Brain microvascular endothelial cell (primary cell): ENCODE measurements around the gene KPNA4.

Source experiments
- DNase-seq: peaks from one replicate; pipeline ENCODE4 v3.0.0-alpha.2; 2020
- H3K27ac ChIP-seq: fragments of 250-450 bp; sonication (Bioruptor Pico); 2 replicates; pipeline ENCODE4 v1.5.1; 2020; ENCODE audit warnings: mild to moderate bottlenecking, moderate library complexity
- H3K27me3 ChIP-seq: fragments of 250-450 bp; sonication (Bioruptor Pico); replicated peaks from 2 replicates; pipeline ENCODE4 v1.5.1; 2020; ENCODE audit warnings: mild to moderate bottlenecking
- H3K36me3 ChIP-seq: fragments of 250-450 bp; sonication (Bioruptor Pico); replicated peaks from 2 replicates; pipeline ENCODE4 v1.5.1; 2020; ENCODE audit warnings: mild to moderate bottlenecking
- H3K4me3 ChIP-seq: 2 replicates; pipeline ENCODE4 v1.5.1; 2011; ENCODE audit warnings: low read depth, mild to moderate bottlenecking, control low read depth, low read length, moderate library complexity
- in situ Hi-C: cut with HindIII; loops from 2 replicates; pipeline ENCODE4 v1.10.0; 2017; ENCODE audit warnings: low sequenced_read_pairs, low pct_ligation_motif_present
- TF ChIP-seq, protein P1 (sequence below): IDR thresholded peaks from 2 replicates; pipeline ENCODE4 v1.5.1; 2011; ENCODE audit warnings: low read depth, mild to moderate bottlenecking, moderate library complexity, low read length, control low read depth, inconsistent platforms; ENCODE audit errors: missing control alignments

The KPNA4 gene

DNA sequence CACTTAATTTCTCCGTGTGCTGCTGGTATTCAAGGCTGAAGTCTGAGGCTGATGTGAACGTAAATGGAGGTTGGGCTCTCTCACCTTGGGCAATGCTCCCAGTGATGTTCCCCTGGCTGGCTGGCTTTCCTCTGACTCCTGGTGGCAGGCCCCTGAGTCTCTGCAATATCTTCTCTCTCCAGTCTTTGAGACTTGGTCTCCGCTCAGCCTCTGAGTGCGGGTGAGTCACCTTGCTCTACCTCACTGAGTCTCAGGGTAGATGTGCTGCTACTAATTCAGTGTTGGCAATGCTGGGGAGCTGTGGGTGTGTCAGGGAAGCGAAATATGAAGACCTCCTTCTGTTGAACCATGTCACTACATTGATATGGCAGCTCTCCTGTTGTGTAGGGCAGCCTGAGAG is 84.4 kb downstream of the KPNA4 start:
- H3K27ac ChIP-seq, result no peak overlapping the region
- in situ Hi-C loops, result no loop called here
- TF ChIP-seq, protein P1, sequence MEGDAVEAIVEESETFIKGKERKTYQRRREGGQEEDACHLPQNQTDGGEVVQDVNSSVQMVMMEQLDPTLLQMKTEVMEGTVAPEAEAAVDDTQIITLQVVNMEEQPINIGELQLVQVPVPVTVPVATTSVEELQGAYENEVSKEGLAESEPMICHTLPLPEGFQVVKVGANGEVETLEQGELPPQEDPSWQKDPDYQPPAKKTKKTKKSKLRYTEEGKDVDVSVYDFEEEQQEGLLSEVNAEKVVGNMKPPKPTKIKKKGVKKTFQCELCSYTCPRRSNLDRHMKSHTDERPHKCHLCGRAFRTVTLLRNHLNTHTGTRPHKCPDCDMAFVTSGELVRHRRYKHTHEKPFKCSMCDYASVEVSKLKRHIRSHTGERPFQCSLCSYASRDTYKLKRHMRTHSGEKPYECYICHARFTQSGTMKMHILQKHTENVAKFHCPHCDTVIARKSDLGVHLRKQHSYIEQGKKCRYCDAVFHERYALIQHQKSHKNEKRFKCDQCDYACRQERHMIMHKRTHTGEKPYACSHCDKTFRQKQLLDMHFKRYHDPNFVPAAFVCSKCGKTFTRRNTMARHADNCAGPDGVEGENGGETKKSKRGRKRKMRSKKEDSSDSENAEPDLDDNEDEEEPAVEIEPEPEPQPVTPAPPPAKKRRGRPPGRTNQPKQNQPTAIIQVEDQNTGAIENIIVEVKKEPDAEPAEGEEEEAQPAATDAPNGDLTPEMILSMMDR, result no peak
- no peak for DNase-seq
- H3K4me3 ChIP-seq, result no peak overlapping the region
- no peaks in the 10 kb centered on the region for H3K36me3 ChIP-seq
- no peaks in the 10 kb centered on the region for H3K27me3 ChIP-seq

DNA sequence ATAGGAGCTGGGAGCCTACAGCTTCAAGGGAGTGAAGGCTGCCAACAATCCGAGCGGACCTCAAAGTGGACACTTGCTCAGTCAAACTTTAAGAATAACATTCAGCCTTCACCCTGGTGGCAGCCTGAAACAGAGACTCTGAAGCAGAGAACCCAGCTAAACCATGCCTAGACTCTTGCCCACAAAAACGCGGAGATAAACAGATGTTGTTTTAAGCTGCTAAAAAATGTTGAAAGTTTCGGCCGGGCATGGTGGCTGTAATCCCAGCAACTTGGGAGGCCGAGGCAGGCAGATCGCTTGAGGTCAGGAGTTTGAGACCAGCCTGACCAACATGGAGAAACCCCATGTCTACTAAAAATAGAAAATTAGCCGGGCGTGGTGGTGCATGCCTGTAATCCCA is 86.0 kb downstream of the KPNA4 start:
- no peak overlapping the region for H3K27ac ChIP-seq
- no peak overlapping the region for H3K4me3 ChIP-seq
- TF ChIP-seq, protein P1, result no peak
- in situ Hi-C loops, result no loop called here
- no peaks in the 10 kb centered on the region for H3K36me3 ChIP-seq
- H3K27me3 ChIP-seq, result no peaks in the 10 kb centered on the region
- no peak for DNase-seq

DNA sequence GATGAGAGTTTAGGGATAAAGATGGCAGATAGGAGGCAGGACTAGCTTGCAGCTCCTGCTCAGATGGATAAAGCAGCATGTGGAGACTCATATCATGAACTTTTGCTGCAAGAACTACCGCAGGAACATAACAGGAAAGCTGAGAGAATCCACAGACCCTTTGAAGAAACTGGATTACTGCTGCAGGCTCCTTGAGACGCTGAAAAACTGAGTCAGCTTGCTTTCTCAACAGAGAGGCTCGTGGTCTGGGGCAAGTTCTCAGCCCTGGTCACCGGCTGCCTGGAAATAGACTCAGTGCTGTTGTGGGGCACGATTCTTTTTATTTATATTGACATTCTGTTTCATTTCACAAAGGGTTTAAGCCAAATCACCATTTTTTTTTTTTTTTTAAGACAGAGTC is 87.0 kb downstream of the KPNA4 start:
- peak; percentile 74 for DNase-seq
- in situ Hi-C loops, result no loop called here
- no peak overlapping the region for H3K4me3 ChIP-seq
- TF ChIP-seq, protein P1, result peak; percentile 20
- H3K27ac ChIP-seq, result peak overlapping the region; percentile 10
- H3K27me3 ChIP-seq, result no peaks in the 10 kb centered on the region
- no peaks in the 10 kb centered on the region for H3K36me3 ChIP-seq

DNA sequence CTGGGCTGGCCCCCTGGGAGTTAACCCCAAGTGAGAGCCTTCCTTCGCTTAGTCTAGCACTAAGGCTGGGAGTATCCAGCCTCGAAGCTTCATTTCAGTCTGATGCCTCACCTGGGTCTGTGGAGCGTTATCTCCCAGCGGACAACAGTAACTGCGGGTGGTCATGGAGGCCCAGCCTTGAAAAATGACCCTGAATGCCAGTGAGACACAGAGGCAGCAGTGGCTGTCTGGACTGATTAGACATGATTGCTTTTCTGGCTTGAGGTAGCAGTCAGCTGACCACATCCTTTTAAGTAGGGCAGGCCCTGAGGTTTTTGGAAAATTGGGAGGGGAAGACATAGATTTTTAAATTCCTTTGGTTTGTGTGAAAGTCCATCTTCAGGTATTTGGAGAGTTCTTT is 87.6 kb downstream of the KPNA4 start:
- peak overlapping the region; percentile 10 for H3K27ac ChIP-seq
- DNase-seq, result peak; percentile 17

DNA sequence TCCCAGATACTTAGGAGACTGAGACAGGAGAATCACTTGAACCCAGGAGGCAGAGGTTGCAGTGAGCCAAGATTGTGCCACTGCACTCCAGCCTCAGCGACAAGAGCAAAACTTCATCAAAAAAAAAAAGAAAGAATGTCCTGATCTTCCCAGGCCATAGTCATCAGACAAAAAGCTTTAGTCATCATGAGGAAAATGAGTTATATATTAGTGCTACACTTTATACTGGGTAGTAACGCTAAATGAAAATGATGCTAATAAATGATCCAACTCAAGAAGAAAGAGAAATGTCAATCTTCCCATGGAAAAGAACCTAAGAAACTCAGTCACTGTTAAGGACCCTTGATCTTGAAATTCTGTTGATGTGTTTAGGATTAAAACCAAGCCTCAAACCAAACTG is 89.5 kb downstream of the KPNA4 start:
- Histone ChIP-seq H3K36me3 (no peaks in the 10 kb centered on the region), H3K27me3 (no peaks in the 10 kb centered on the region), H3K4me3 (no peak overlapping the region), H3K27ac (no peak overlapping the region)
- DNase-seq, result no peak
- in situ Hi-C loops, result no loop called here
- TF ChIP-seq, protein P1, result no peak

More for the DNA sequence above, 87.6 kb downstream of the KPNA4 start:
- H3K4me3 ChIP-seq, result no peak overlapping the region
- H3K36me3 ChIP-seq, result no peaks in the 10 kb centered on the region
- in situ Hi-C loops, result no loop called here
- TF ChIP-seq, protein P1, result no peak
- no peaks in the 10 kb centered on the region for H3K27me3 ChIP-seq

DNA sequence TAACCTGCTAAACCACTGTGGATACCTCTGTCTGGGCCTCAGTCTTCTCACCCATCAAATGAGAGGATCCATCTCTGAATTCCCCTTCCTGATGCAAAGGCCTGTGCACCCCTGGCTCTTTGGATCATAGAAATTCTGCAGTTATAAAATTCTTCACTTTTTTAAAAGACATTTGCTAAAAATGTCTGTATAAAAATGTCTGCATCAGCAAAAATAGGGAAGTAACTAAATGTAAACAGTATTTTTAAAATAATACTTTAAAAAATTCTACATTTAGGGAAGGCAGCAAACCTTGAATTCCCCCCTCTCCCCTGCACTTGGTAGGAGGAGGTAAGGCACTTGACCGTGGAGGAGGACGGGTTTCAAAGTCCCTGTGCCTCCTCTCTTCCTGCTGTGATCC is 90.2 kb downstream of the KPNA4 start:
- no peak overlapping the region for H3K4me3 ChIP-seq
- in situ Hi-C loops, result no loop called here

More for the DNA sequence above, 90.2 kb downstream of the KPNA4 start:
- TF ChIP-seq, protein P1, result no peak
- H3K36me3 ChIP-seq, result no peaks in the 10 kb centered on the region
- no peak overlapping the region for H3K27ac ChIP-seq
- DNase-seq, result no peak
- H3K27me3 ChIP-seq, result no peaks in the 10 kb centered on the region
